ENCODE measurements around the gene VDAC2. TPM values are rescaled to one million over a fixed set of nuclear protein-coding genes. Genes with fewer than 3 reads are reported as not detected.

VDAC2 gene
- total RNA-seq, 1 experiment from 2014 or later = 284 TPM

DNA sequence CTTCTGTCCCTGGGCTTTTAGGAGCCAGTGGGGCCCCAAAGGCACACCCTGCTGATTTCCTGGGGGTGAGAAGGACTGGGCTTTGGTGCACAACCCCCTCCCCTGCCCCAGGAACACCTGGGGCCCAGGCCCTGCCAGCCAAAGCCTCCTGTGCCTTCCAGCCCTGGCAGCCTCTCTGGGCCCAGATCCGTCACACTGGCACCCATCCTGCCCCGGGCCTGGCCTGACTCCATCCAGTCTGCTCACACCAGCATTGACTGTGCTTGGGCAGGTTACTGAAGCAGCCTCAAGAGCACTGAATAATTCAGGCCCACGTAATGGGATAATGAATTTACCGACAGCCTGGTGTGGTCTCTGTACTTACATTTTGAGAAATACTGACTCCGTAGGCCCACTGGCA is 37.2 kb downstream of the VDAC2 start:
- no peak for DNase-seq (ENCODE audit: low spot score)
- no peaks in the 10 kb centered on the region for H3K27me3 Mint-ChIP-seq (ENCODE audit: low read depth)
- CTCF ChIA-PET = interaction anchor here (3.0 kb wide), 1 partner anchor 13 kb away, joined by 16 read pairs; the partner anchor contains the start of gene COMTD1
- no peak overlapping the region for H3K4me3 Mint-ChIP-seq
- no peak for ATAC-seq
- no peak for TF ChIP-seq NR3C1 (CRISPR knock-in tag; conservative IDR thresholded peaks at IDR 0.05; ENCODE audit: low read depth)
- TF ChIP-seq, protein P1, sequence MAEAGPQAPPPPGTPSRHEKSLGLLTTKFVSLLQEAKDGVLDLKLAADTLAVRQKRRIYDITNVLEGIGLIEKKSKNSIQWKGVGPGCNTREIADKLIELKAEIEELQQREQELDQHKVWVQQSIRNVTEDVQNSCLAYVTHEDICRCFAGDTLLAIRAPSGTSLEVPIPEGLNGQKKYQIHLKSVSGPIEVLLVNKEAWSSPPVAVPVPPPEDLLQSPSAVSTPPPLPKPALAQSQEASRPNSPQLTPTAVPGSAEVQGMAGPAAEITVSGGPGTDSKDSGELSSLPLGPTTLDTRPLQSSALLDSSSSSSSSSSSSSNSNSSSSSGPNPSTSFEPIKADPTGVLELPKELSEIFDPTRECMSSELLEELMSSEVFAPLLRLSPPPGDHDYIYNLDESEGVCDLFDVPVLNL (CRISPR knock-in tag; IDR thresholded peaks at IDR 0.05; ENCODE audit: borderline replicate concordance, low read depth) = no peak
- no peak for TF ChIP-seq CBFB (CRISPR knock-in tag; IDR thresholded peaks at IDR 0.05; ENCODE audit: low read depth)
- H3K4me1 Mint-ChIP-seq = peaks cover 14% of the 10 kb centered on the region
- POLR2A ChIA-PET = no interaction called here
- H3K9me3 Mint-ChIP-seq = peaks cover 10% of the 10 kb centered on the region
- peaks cover 5% of the 10 kb centered on the region for H3K36me3 Mint-ChIP-seq
- H3K27ac Mint-ChIP-seq = no peak overlapping the region

DNA sequence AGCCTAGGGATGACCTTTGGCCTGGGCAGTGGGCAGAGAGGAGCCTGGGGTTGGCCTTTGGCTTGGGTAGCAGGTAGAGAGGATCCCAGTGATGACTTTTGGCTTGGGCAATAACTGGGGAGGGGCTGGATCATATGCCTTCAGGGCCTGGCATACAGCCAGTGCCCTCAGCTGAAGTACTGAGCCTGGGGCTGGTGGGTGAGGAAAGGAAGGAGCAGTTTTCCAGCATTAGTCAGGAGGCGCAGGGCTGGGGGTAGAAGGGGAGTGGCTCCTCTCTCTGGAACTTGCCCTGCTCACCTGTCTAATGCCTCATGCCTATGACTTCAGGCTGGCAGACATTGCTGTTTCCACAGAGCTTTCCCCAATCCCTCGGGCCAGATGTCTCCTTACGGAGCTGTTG is 40.3 kb downstream of the VDAC2 start:
- peaks cover 29% of the 10 kb centered on the region for H3K9me3 Mint-ChIP-seq
- H3K36me3 Mint-ChIP-seq = peaks cover 20% of the 10 kb centered on the region
- peaks cover 4% of the 10 kb centered on the region for H3K4me1 Mint-ChIP-seq
- no peak overlapping the region for H3K27ac Mint-ChIP-seq
- TF ChIP-seq ZNF138 (CRISPR knock-in tag; conservative IDR thresholded peaks at IDR 0.05) (no peak), EMX1 (CRISPR knock-in tag; IDR thresholded peaks at IDR 0.05) (no peak), NR2C2 (CRISPR knock-in tag; IDR thresholded peaks at IDR 0.05) (no peak)
- ATAC-seq (no peak), DNase-seq (ENCODE audit: low spot score) (no peak)
- CTCF ChIA-PET = interaction anchor here (0.8 kb wide), 1 partner anchor 15 kb away, joined by 3 read pairs; the partner anchor contains the start of gene COMTD1
- POLR2A ChIA-PET = no interaction called here
- H3K27me3 Mint-ChIP-seq (ENCODE audit: low read depth) = no peaks in the 10 kb centered on the region
- H3K4me3 Mint-ChIP-seq = no peak overlapping the region

DNA sequence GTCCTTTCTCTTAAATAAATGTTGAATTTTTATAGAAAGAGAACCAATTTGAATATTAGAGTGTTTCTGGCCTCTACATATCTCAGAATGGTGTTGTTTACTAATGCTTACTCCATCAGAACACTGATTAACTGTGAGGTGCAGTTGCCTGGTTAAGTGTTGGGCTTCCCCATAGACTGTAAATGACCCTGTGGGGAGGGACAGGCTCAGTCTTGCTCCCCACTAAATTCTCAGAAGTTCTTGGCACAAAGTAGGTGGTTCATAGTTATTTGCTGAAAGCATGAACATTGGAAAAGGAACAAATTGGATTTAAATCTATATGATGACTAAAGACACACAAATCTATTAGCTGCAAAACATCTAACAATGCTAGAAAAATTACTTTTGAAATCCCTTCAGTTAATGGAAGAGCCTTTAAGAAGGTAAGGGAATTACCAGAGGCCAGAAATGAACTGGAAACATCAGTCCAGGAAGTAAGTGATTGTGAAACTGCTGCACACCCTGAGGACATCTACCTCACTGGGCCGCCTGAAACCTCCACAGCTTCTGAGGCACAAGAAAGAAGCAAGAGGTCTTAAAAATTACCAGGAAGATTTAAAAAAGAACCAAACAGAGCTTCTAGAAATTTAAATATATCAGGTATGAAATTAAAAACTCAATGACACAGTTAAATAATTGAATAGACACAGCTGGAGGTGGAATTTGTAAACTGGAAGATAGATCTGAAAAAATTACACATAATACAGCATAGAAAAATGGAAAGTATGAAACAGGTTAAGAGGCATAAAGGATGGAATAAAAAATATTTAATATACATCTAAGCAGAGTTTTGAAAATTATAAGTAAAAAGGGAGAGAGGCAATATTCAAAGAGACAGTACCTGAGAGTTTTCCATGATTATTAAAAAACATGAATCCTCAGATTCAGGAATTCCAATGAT is 43.0 kb downstream of the VDAC2 start:
- DNase-seq (ENCODE audit: low spot score) = no peak
- no peaks in the 10 kb centered on the region for H3K27me3 Mint-ChIP-seq (ENCODE audit: low read depth)
- H3K4me1 Mint-ChIP-seq = no peaks in the 10 kb centered on the region
- peaks cover 20% of the 10 kb centered on the region for H3K36me3 Mint-ChIP-seq
- H3K27ac Mint-ChIP-seq = no peak overlapping the region
- ChIA-PET CTCF (no interaction called here), POLR2A (no interaction called here)
- TF ChIP-seq GTF2I (CRISPR knock-in tag; conservative IDR thresholded peaks at IDR 0.05) = 0 out of 2 replicates have a peak, but pooled peaks have one; percentile 38
- no peak for TF ChIP-seq TCF7 (CRISPR knock-in tag; IDR thresholded peaks at IDR 0.05; ENCODE audit: low read depth)
- peaks cover 29% of the 10 kb centered on the region for H3K9me3 Mint-ChIP-seq
- no peak overlapping the region for H3K4me3 Mint-ChIP-seq
- no peak for ATAC-seq

DNA sequence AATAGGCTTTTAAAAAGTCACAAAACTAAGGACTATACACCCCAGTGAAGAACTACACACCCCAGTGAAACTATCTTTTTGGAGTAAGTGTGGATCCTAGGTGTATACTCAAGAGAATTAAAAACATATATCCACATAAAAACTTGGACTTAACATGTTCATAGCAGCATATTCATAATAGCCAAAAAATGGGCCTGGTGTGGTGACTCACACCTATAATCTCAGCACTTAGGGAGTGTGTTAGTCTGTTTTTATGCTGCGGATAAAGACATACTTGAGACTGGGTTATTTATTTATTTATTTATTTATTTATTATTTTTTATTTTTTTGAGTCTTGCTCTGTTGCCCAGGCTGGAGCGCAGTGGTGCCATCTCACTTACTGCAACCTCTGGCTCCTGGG is 44.1 kb downstream of the VDAC2 start:
- DNase-seq (ENCODE audit: low spot score) (no peak), ATAC-seq (no peak)
- Mint-ChIP-seq H3K4me1 (no peaks in the 10 kb centered on the region), H3K36me3 (peaks cover 20% of the 10 kb centered on the region), H3K9me3 (peaks cover 29% of the 10 kb centered on the region), H3K4me3 (no peak overlapping the region), H3K27me3 (ENCODE audit: low read depth) (no peaks in the 10 kb centered on the region), H3K27ac (no peak overlapping the region)
- TF ChIP-seq, protein P2, sequence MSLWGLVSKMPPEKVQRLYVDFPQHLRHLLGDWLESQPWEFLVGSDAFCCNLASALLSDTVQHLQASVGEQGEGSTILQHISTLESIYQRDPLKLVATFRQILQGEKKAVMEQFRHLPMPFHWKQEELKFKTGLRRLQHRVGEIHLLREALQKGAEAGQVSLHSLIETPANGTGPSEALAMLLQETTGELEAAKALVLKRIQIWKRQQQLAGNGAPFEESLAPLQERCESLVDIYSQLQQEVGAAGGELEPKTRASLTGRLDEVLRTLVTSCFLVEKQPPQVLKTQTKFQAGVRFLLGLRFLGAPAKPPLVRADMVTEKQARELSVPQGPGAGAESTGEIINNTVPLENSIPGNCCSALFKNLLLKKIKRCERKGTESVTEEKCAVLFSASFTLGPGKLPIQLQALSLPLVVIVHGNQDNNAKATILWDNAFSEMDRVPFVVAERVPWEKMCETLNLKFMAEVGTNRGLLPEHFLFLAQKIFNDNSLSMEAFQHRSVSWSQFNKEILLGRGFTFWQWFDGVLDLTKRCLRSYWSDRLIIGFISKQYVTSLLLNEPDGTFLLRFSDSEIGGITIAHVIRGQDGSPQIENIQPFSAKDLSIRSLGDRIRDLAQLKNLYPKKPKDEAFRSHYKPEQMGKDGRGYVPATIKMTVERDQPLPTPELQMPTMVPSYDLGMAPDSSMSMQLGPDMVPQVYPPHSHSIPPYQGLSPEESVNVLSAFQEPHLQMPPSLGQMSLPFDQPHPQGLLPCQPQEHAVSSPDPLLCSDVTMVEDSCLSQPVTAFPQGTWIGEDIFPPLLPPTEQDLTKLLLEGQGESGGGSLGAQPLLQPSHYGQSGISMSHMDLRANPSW (CRISPR knock-in tag; conservative IDR thresholded peaks at IDR 0.05; ENCODE audit: low read depth) = no peak
- TF ChIP-seq ZNF232 (CRISPR knock-in tag; IDR thresholded peaks at IDR 0.05) (no peak), ZNF396 (CRISPR knock-in tag; IDR thresholded peaks at IDR 0.05; ENCODE audit: borderline replicate concordance) (no peak), ESRRA (CRISPR knock-in tag; IDR thresholded peaks at IDR 0.05; ENCODE audit: borderline replicate concordance) (no peak), HMGA2 (CRISPR knock-in tag; IDR thresholded peaks at IDR 0.05) (no peak), TCF7 (CRISPR knock-in tag; IDR thresholded peaks at IDR 0.05; ENCODE audit: low read depth) (no peak)
- TF ChIP-seq, protein P3, sequence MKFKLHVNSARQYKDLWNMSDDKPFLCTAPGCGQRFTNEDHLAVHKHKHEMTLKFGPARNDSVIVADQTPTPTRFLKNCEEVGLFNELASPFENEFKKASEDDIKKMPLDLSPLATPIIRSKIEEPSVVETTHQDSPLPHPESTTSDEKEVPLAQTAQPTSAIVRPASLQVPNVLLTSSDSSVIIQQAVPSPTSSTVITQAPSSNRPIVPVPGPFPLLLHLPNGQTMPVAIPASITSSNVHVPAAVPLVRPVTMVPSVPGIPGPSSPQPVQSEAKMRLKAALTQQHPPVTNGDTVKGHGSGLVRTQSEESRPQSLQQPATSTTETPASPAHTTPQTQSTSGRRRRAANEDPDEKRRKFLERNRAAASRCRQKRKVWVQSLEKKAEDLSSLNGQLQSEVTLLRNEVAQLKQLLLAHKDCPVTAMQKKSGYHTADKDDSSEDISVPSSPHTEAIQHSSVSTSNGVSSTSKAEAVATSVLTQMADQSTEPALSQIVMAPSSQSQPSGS (CRISPR knock-in tag; IDR thresholded peaks at IDR 0.05; ENCODE audit: borderline replicate concordance, low read depth) = no peak
- ChIA-PET CTCF (no interaction called here), POLR2A (no interaction called here)
